WTC11 (cell line): ENCODE results near the gene ZNF835. TPM values are rescaled to one million over a fixed set of nuclear protein-coding genes. Genes with fewer than 3 reads are reported as not detected.

Experiments
- ATAC-seq: fragments of 200-7000 bp; cut with Tn5 transposase; 2 replicates; pipeline ENCODE4 v1.10.0; 2021; ENCODE audit warnings: mild to moderate bottlenecking, moderate library complexity
- CTCF ChIA-PET: fragments of 300-600 bp; sonication (Branson Sonifier 250); formaldehyde crosslinking; loops from one replicate; lab custom pipeline; 2021; ENCODE audit warnings: antibody characterized with exemption; lab: Charles Lee
- POLR2A ChIA-PET: fragments of 350-600 bp; sonication (Branson Sonifier 250); formaldehyde crosslinking; loops from one replicate; lab custom pipeline; 2021; ENCODE audit warnings: antibody characterized with exemption; lab: Charles Lee
- DNase-seq: peaks from one replicate; pipeline ENCODE4 v3.0.0; 2021; ENCODE audit warnings: low spot score
- H3K27ac Mint-ChIP-seq: 2 replicates; pipeline ENCODE4 v1.8.0; 2021; ENCODE audit warnings: mixed read lengths
- H3K27me3 Mint-ChIP-seq: 2 replicates; pipeline ENCODE4 v1.8.0; 2021; ENCODE audit warnings: low read depth, mild to moderate bottlenecking, moderate library complexity, mixed read lengths
- H3K36me3 Mint-ChIP-seq: 2 replicates; pipeline ENCODE4 v1.8.0; 2021; ENCODE audit warnings: mixed read lengths
- H3K4me1 Mint-ChIP-seq: 2 replicates; pipeline ENCODE4 v1.8.0; 2022; ENCODE audit warnings: mixed read lengths
- H3K4me3 Mint-ChIP-seq: 2 replicates; pipeline ENCODE4 v1.8.0; 2021; ENCODE audit warnings: mild to moderate bottlenecking, moderate library complexity, mixed read lengths
- H3K9me3 Mint-ChIP-seq: 2 replicates; pipeline ENCODE4 v1.8.0; 2021; ENCODE audit warnings: mixed read lengths
- ATF1 ChIP-seq: sonication (generic); formaldehyde crosslinking; IDR thresholded peaks from 2 replicates; pipeline ENCODE4 v1.8.1; 2023; ENCODE audit warnings: mild to moderate bottlenecking, moderate library complexity, missing genetic modification reagents
- CBFB ChIP-seq: sonication (generic); formaldehyde crosslinking; IDR thresholded peaks from 2 replicates; pipeline ENCODE4 v1.8.1; 2022; ENCODE audit warnings: mild to moderate bottlenecking, low read depth, missing genetic modification reagents
- CREB1 ChIP-seq: sonication (generic); formaldehyde crosslinking; IDR thresholded peaks from 2 replicates; pipeline ENCODE4 v1.8.0; 2023; ENCODE audit warnings: mild to moderate bottlenecking, missing genetic modification reagents
- GABPB1 ChIP-seq: sonication (generic); formaldehyde crosslinking; IDR thresholded peaks from 2 replicates; pipeline ENCODE4 v1.8.1; 2023; ENCODE audit warnings: mild to moderate bottlenecking, missing genetic modification reagents
- IRF2 ChIP-seq: sonication (generic); formaldehyde crosslinking; IDR thresholded peaks from 2 replicates; pipeline ENCODE4 v1.8.0; 2022; ENCODE audit warnings: low read depth, missing genetic modification reagents, borderline replicate concordance
- MXD4 ChIP-seq: fragments of 250-450 bp; sonication (Bioruptor Pico); IDR thresholded peaks from 2 replicates; pipeline ENCODE4 v1.8.0; 2021; ENCODE audit warnings: mild to moderate bottlenecking, moderate library complexity, borderline replicate concordance
- MYBL2 ChIP-seq: sonication (generic); formaldehyde crosslinking; IDR thresholded peaks from 2 replicates; pipeline ENCODE4 v1.8.1; 2023; ENCODE audit warnings: mild to moderate bottlenecking, moderate library complexity, missing genetic modification reagents
- NFATC4 ChIP-seq: fragments of 250-450 bp; sonication (Bioruptor Pico); IDR thresholded peaks from 2 replicates; pipeline ENCODE4 v1.9.0; 2021; ENCODE audit warnings: mild to moderate bottlenecking
- NR3C1 ChIP-seq: sonication (generic); formaldehyde crosslinking; conservative IDR thresholded peaks from 2 replicates; pipeline ENCODE4 v1.8.1; 2023; ENCODE audit warnings: low read depth, mild to moderate bottlenecking, missing genetic modification reagents
- RELA ChIP-seq: sonication (generic); formaldehyde crosslinking; IDR thresholded peaks from 2 replicates; pipeline ENCODE4 v1.8.1; 2022; ENCODE audit warnings: missing genetic modification reagents, mild to moderate bottlenecking, borderline replicate concordance
- SMAD4 ChIP-seq: sonication (generic); formaldehyde crosslinking; IDR thresholded peaks from 2 replicates; pipeline ENCODE4 v1.8.0; 2022; ENCODE audit warnings: mild to moderate bottlenecking, missing genetic modification reagents
- TP53 ChIP-seq: sonication (generic); formaldehyde crosslinking; IDR thresholded peaks from 2 replicates; pipeline ENCODE4 v1.8.1; 2023; ENCODE audit warnings: mild to moderate bottlenecking, missing genetic modification reagents
- ZNF138 ChIP-seq: sonication (generic); formaldehyde crosslinking; conservative IDR thresholded peaks from 2 replicates; pipeline ENCODE4 v1.8.1; 2022; ENCODE audit warnings: mild to moderate bottlenecking, moderate library complexity, missing genetic modification reagents
- ZNF263 ChIP-seq: sonication (generic); formaldehyde crosslinking; IDR thresholded peaks from 2 replicates; pipeline ENCODE4 v1.8.1; 2022; ENCODE audit warnings: low read depth, mild to moderate bottlenecking, moderate library complexity, missing genetic modification reagents
- ZNF423 ChIP-seq: fragments of 250-450 bp; sonication (Bioruptor Pico); IDR thresholded peaks from 2 replicates; pipeline ENCODE4 v2.1.2; 2022; ENCODE audit warnings: mild to moderate bottlenecking, moderate library complexity
- total RNA-seq: library from RNA; stranded (reverse); gene quantifications from 3 replicates; pipeline ENCODE4 v1.2.3, GENCODE V29; 2021
- TF ChIP-seq, protein P1 (sequence below): fragments of 250-450 bp; sonication (Bioruptor Pico); IDR thresholded peaks from 2 replicates; pipeline ENCODE4 v1.9.0; 2021; ENCODE audit warnings: mild to moderate bottlenecking, borderline replicate concordance
- TF ChIP-seq, protein P2 (sequence below): fragments of 250-450 bp; sonication (Bioruptor Pico); IDR thresholded peaks from 2 replicates; pipeline ENCODE4 v1.9.0; 2021; ENCODE audit warnings: moderate library complexity, mild to moderate bottlenecking, inconsistent platforms, borderline replicate concordance
- TF ChIP-seq, protein P3 (sequence below): fragments of 250-450 bp; sonication (Bioruptor Pico); IDR thresholded peaks from 2 replicates; pipeline ENCODE4 v1.9.0; 2021; ENCODE audit warnings: mild to moderate bottlenecking

The ZNF835 gene
- total RNA-seq, 1 experiment from 2014 or later: 0.17 TPM

DNA sequence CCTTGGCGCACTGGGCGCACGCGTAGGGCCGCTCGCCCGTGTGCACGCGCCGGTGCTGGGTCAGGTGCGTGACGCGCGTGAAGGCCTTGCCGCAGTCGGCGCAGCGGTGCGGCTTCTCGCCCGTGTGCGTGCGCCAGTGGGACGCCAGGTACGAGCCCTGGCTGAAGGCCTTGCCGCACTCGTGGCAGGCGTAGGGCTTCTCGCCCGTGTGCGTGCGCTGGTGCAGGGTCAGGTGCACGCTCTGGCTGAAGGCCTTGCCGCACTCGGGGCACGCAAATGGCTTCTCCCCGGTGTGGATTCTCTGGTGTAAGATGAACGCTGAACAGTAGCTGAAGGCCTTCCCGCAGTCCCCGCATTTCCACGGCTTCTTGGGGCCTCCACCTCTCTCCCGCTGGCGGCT lies 7.0 kb downstream of the ZNF835 start (continued):
- TF ChIP-seq, protein P1, sequence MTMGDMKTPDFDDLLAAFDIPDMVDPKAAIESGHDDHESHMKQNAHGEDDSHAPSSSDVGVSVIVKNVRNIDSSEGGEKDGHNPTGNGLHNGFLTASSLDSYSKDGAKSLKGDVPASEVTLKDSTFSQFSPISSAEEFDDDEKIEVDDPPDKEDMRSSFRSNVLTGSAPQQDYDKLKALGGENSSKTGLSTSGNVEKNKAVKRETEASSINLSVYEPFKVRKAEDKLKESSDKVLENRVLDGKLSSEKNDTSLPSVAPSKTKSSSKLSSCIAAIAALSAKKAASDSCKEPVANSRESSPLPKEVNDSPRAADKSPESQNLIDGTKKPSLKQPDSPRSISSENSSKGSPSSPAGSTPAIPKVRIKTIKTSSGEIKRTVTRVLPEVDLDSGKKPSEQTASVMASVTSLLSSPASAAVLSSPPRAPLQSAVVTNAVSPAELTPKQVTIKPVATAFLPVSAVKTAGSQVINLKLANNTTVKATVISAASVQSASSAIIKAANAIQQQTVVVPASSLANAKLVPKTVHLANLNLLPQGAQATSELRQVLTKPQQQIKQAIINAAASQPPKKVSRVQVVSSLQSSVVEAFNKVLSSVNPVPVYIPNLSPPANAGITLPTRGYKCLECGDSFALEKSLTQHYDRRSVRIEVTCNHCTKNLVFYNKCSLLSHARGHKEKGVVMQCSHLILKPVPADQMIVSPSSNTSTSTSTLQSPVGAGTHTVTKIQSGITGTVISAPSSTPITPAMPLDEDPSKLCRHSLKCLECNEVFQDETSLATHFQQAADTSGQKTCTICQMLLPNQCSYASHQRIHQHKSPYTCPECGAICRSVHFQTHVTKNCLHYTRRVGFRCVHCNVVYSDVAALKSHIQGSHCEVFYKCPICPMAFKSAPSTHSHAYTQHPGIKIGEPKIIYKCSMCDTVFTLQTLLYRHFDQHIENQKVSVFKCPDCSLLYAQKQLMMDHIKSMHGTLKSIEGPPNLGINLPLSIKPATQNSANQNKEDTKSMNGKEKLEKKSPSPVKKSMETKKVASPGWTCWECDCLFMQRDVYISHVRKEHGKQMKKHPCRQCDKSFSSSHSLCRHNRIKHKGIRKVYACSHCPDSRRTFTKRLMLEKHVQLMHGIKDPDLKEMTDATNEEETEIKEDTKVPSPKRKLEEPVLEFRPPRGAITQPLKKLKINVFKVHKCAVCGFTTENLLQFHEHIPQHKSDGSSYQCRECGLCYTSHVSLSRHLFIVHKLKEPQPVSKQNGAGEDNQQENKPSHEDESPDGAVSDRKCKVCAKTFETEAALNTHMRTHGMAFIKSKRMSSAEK (CRISPR knock-in tag): no peak

DNA sequence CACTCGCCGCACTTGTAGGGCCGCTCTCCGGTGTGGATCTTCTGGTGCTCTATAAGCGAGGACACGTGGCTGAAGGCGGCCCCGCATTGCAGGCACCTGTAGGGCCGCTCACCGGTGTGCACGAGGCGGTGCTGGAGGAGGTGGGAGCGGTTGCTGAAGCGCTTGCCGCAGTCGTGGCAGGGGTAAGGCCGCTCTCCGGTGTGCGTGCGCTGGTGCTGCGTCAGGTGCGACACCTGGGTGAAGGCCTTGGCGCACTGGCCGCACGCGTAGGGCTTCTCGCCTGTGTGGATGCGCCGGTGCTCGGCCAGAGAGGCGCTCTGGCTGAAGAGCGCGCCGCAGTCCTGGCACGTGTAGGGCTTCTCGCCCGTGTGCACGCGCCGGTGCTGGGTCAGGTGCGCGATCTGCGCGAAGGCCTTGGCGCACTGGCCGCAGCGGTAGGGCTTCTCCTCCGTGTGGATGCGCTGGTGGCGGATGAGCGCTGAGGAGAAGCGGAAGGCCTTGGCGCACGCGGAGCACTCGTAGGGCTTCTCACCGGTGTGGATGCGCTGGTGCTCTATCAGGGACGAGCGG lies 7.5 kb downstream of the ZNF835 start:
- CTCF ChIA-PET: interaction anchor here (0.6 kb wide), 1 partner anchor 349 kb away, joined by 4 read pairs; the partner anchor contains the start of gene ZSCAN5A
- Mint-ChIP-seq H3K4me1 (no peaks in the 10 kb centered on the region), H3K9me3 (peaks cover 57% of the 10 kb centered on the region), H3K27me3 (peaks cover 11% of the 10 kb centered on the region), H3K4me3 (no peak overlapping the region), H3K36me3 (peaks cover 64% of the 10 kb centered on the region), H3K27ac (no peak overlapping the region)
- ATAC-seq: no peak
- no peak for DNase-seq
- POLR2A ChIA-PET: no interaction called here
- TF ChIP-seq TP53 (CRISPR knock-in tag): no peak
- TF ChIP-seq MYBL2 (CRISPR knock-in tag): no peak
- TF ChIP-seq ATF1 (CRISPR knock-in tag): no peak
- TF ChIP-seq IRF2 (CRISPR knock-in tag): no peak

DNA sequence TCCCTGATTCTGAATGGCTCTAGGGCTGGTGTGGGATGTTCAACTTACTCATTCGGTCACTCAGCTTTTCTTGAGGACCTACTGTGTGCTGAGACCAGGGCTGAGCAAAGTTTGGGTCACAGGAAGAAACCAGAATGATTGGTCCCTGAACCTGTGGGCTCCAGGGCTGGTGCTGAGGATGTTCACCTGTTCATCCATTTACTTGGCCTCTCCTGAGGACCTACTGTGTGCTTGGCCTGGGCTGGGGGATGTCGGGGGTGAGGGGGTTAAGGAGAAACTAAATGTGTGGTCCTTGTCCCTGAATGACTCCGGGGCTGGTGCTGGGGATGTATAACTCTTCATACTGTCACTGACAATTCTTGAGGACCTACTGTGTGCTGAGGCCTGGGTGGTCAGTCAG lies 10.3 kb downstream of the ZNF835 start:
- Mint-ChIP-seq H3K27me3 (peaks cover 12% of the 10 kb centered on the region), H3K4me3 (no peak overlapping the region), H3K27ac (no peak overlapping the region), H3K4me1 (no peaks in the 10 kb centered on the region), H3K36me3 (peaks cover 54% of the 10 kb centered on the region), H3K9me3 (peaks cover 58% of the 10 kb centered on the region)
- CTCF ChIA-PET: no interaction called here
- ATAC-seq (no peak), DNase-seq (no peak)
- POLR2A ChIA-PET: no interaction called here
- TF ChIP-seq, protein P2, sequence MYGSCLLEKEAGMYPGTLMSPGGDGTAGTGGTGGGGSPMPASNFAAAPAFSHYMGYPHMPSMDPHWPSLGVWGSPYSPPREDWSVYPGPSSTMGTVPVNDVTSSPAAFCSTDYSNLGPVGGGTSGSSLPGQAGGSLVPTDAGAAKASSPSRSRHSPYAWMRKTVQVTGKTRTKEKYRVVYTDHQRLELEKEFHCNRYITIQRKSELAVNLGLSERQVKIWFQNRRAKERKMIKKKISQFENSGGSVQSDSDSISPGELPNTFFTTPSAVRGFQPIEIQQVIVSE: no peak
- no peak for TF ChIP-seq ZNF138 (CRISPR knock-in tag)
- TF ChIP-seq MXD4 (CRISPR knock-in tag): no peak
- no peak for TF ChIP-seq ZNF423 (CRISPR knock-in tag)
- TF ChIP-seq NFATC4 (CRISPR knock-in tag): no peak
- TF ChIP-seq NR3C1 (CRISPR knock-in tag): no peak
- TF ChIP-seq GABPB1 (CRISPR knock-in tag): no peak
- TF ChIP-seq CREB1: no peak
- no peak for TF ChIP-seq CBFB (CRISPR knock-in tag)
- TF ChIP-seq ZNF263 (CRISPR knock-in tag): no peak
- TF ChIP-seq, protein P3, sequence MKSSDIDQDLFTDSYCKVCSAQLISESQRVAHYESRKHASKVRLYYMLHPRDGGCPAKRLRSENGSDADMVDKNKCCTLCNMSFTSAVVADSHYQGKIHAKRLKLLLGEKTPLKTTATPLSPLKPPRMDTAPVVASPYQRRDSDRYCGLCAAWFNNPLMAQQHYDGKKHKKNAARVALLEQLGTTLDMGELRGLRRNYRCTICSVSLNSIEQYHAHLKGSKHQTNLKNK (CRISPR knock-in tag): no peak
- TF ChIP-seq ATF1 (CRISPR knock-in tag): no peak
- TF ChIP-seq SMAD4 (CRISPR knock-in tag): no peak
- no peak for TF ChIP-seq RELA (CRISPR knock-in tag)
- TF ChIP-seq, all 79 proteins: peak for 0
